HCT116 (cell line): ENCODE measurements around the gene GPR17. TPM values are rescaled to one million over a fixed set of nuclear protein-coding genes. Genes with fewer than 3 reads are reported as not detected.

ENCODE experiments used
- ATAC-seq: fragments of 200-7000 bp; cut with Tn5 transposase; 2 replicates; pipeline ENCODE4 v1.9.1; 2020; ENCODE audit warnings: mild to moderate bottlenecking, moderate library complexity
- BruUV-seq: library from RNA; stranded (reverse); fragments of 400-500 nt; replicated peaks from 2 replicates; lab custom pipeline; 2021; lab: Mats Ljungman, UMichigan
- CTCF ChIA-PET: fragments of 300-600 bp; sonication (Branson Sonifier 250); formaldehyde crosslinking; loops from one replicate; lab custom pipeline; 2021; ENCODE audit warnings: antibody characterized with exemption; lab: Charles Lee
- POLR2A ChIA-PET: fragments of 300-600, 350-600 bp; sonication (Branson Sonifier 250); formaldehyde crosslinking; loops from one replicate; lab custom pipeline; 2021; ENCODE audit warnings: antibody characterized with exemption; lab: Charles Lee
- RAD21 ChIA-PET, 2 experiments: fragments of 300-600 bp; sonication (Branson Sonifier 250); formaldehyde crosslinking; loops; one replicate each; lab custom pipeline; 2023; ENCODE audit warnings: low total read pairs in 2 of 2; ENCODE audit not compliant: uncharacterized antibody in 2 of 2, unreplicated experiment in 2 of 2, low non-redundant PET in 1 of 2; lab: Charles Lee
- DNase-seq: peaks from one replicate; pipeline ENCODE4 v3.0.0-alpha.2; 2010; ENCODE audit warnings: low read depth, low spot score
- H2AFZ ChIP-seq: fragments of 200-600 bp; shearing (Covaris generic), sonication (generic); 2 replicates; pipeline ENCODE4 v1.6.1; 2017; ENCODE audit warnings: low read depth, mixed run types, mixed read lengths, antibody characterized with exemption, low read length; ENCODE audit not compliant: poor library complexity, severe bottlenecking
- H3K27ac ChIP-seq: 2 replicates; pipeline ENCODE4 v1.5.1; 2012; ENCODE audit warnings: low read depth, low read length
- H3K27me3 ChIP-seq: fragments of 200-600 bp; sonication (generic); 2 replicates; pipeline ENCODE4 v1.6.1; 2016; ENCODE audit warnings: mixed run types, low read length, mixed read lengths; ENCODE audit not compliant: insufficient read depth
- H3K36me3 ChIP-seq, 2 experiments: fragments of 200-500 bp in 1 of 2; fragments of 200-600 bp in 1 of 2; sonication (Bioruptor generic) in 1 of 2; sonication (generic) in 1 of 2; 2 replicates each; pipeline versions ENCODE4 v1.5.1 to v1.6.1; 2014 to 2016; ENCODE audit warnings: low read length in 2 of 2, inconsistent platforms in 1 of 2, mixed read lengths in 1 of 2, mixed run types in 1 of 2; ENCODE audit not compliant: insufficient read depth in 2 of 2, control insufficient read depth in 1 of 2
- H3K4me1 ChIP-seq, 2 experiments: fragments of 200-600 bp in 1 of 2; sonication (generic) in 1 of 2; 2 replicates each; pipeline versions ENCODE4 v1.5.1 to v1.6.1; 2012 to 2017; ENCODE audit warnings: low read length in 2 of 2, inconsistent platforms in 1 of 2, mild to moderate bottlenecking in 1 of 2, mixed read lengths in 1 of 2, mixed run types in 1 of 2, moderate library complexity in 1 of 2; ENCODE audit not compliant: insufficient read depth in 2 of 2, control insufficient read depth in 1 of 2
- H3K4me2 ChIP-seq: fragments of 200-600 bp; sonication (generic); 2 replicates; pipeline ENCODE4 v1.6.1; 2017; ENCODE audit warnings: mixed run types, low read length, mixed read lengths
- H3K4me3 ChIP-seq, 2 experiments: fragments of 200-600 bp in 1 of 2; sonication (generic) in 1 of 2; replicated peaks in 1 of 2; 2 replicates each; pipeline ENCODE4 v1.5.1; 2011 to 2016; ENCODE audit warnings: low read length in 2 of 2, control low read depth in 1 of 2, low read depth in 1 of 2, mild to moderate bottlenecking in 1 of 2, mixed read lengths in 1 of 2, mixed run types in 1 of 2
- H3K79me2 ChIP-seq: fragments of 200-600 bp; sonication (generic); 2 replicates; pipeline ENCODE4 v1.6.1; 2017; ENCODE audit warnings: mild to moderate bottlenecking, mixed run types, low read length, moderate library complexity, mixed read lengths; ENCODE audit not compliant: insufficient read depth
- H3K9ac ChIP-seq: fragments of 200-600 bp; sonication (generic); 2 replicates; pipeline ENCODE4 v1.6.1; 2016; ENCODE audit warnings: low read length, mixed read lengths
- H3K9me2 ChIP-seq: fragments of 200-600 bp; sonication (generic), shearing (Covaris generic); 2 replicates; pipeline ENCODE4 v1.6.1; 2017; ENCODE audit warnings: mixed run types, mild to moderate bottlenecking, moderate library complexity; ENCODE audit not compliant: insufficient read depth
- H3K9me3 ChIP-seq, 2 experiments: fragments of 200-500 bp in 1 of 2; fragments of 200-600 bp in 1 of 2; sonication (Bioruptor generic) in 1 of 2; sonication (generic) in 1 of 2; 2 replicates each; pipeline ENCODE4 v1.6.1; 2014 to 2017; ENCODE audit warnings: low read length in 2 of 2, mixed read lengths in 2 of 2, inconsistent platforms in 1 of 2, low read depth in 1 of 2, mild to moderate bottlenecking in 1 of 2, mixed run types in 1 of 2, moderate library complexity in 1 of 2; ENCODE audit not compliant: control insufficient read depth in 1 of 2, insufficient read depth in 1 of 2
- H4K20me1 ChIP-seq: fragments of 200-600 bp; sonication (generic), shearing (Covaris generic); 2 replicates; pipeline ENCODE4 v1.6.1; 2017; ENCODE audit warnings: mixed run types, mild to moderate bottlenecking, moderate library complexity; ENCODE audit not compliant: insufficient read depth
- EZH2 ChIP-seq: fragments of 200-600 bp; sonication (generic); IDR thresholded peaks from 2 replicates; pipeline ENCODE4 v1.6.1; 2017; ENCODE audit warnings: antibody characterized with exemption, mixed run types
- EZH2phosphoT487 ChIP-seq: fragments of 200-600 bp; IDR thresholded peaks from 2 replicates; pipeline ENCODE4 v1.6.1; 2018; ENCODE audit warnings: antibody characterized with exemption, borderline replicate concordance
- JUND ChIP-seq: IDR thresholded peaks from 2 replicates; pipeline ENCODE4 v1.6.1; 2012
- POLR2A ChIP-seq: IDR thresholded peaks from 2 replicates; pipeline ENCODE4 v1.7.0; 2011; ENCODE audit warnings: borderline replicate concordance; ENCODE audit not compliant: insufficient read depth, insufficient read length; ENCODE audit errors: extremely low read depth
- POLR2AphosphoS5 ChIP-seq: IDR thresholded peaks from 2 replicates; pipeline ENCODE4 v1.6.1; 2011; ENCODE audit warnings: mild to moderate bottlenecking, low read depth, low read length, moderate library complexity
- TCF7L2 ChIP-seq: IDR thresholded peaks from 2 replicates; pipeline ENCODE4 v1.7.0; 2011; ENCODE audit warnings: borderline replicate concordance, inconsistent platforms; ENCODE audit not compliant: insufficient read depth, insufficient read length; ENCODE audit errors: extremely low read depth
- YY1 ChIP-seq: IDR thresholded peaks from 2 replicates; pipeline ENCODE4 v1.6.1; 2011; ENCODE audit warnings: low read length, low read depth, moderate library complexity, mild to moderate bottlenecking; ENCODE audit not compliant: insufficient replicate concordance; ENCODE audit errors: extremely low read depth
- ZFX ChIP-seq: fragments of 450-650 bp; IDR thresholded peaks from 2 replicates; pipeline ENCODE4 v1.6.1; 2017
- intact Hi-C: fragments of 100-400 bp; cut with micrococcal nuclease; formaldehyde crosslinking; loops from 2 replicates; pipeline ENCODE4 v1.10.0; 2022
- total RNA-seq: library from RNA; stranded (reverse); gene quantifications from one replicate; pipeline ENCODE4 v1.2.1, GENCODE V29; 2021; ENCODE audit not compliant: unreplicated experiment
- TF ChIP-seq, protein P1 (sequence below): IDR thresholded peaks from 2 replicates; pipeline ENCODE4 v1.6.1; 2012

GPR17 gene
- total RNA-seq, 1 experiment from 2014 or later = not detected

DNA sequence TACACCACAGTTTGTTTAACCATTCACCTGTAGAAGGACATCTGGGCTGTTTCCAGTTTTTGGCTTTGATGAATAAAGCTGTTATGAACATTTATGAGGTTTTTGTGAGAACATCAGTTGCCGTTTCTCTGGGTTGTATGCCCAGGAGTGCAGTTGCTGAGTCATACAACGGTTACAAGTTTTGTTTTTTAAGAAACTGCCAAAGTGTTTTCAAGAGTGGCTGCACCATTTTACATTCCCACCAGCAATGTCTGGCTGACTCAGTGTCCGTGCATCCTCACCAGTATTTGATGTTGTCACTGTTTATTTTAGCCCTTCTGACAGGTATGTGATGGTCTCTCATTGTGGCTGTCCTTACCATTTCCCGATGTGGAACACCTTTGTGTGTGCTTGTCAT is 48.0 kb upstream of the GPR17 start:
- POLR2A ChIA-PET = no interaction called here
- no peaks in the 10 kb centered on the region for H3K79me2 ChIP-seq
- no peaks in the 10 kb centered on the region for H3K36me3 ChIP-seq
- no peaks in the 10 kb centered on the region for H4K20me1 ChIP-seq
- CTCF ChIA-PET = no interaction called here
- H3K9me3 ChIP-seq = no peaks in the 10 kb centered on the region; a peak in 1 of 4 replicates
- H3K4me3 ChIP-seq = no peak overlapping the region
- H3K9me2 ChIP-seq = no peaks in the 10 kb centered on the region
- no peak for ATAC-seq
- no peak overlapping the region for H3K4me2 ChIP-seq
- intact Hi-C loops = no loop called here
- H3K27ac ChIP-seq = no peak overlapping the region
- H3K9ac ChIP-seq = no peak overlapping the region
- no peak for DNase-seq
- no peaks in the 10 kb centered on the region for H3K27me3 ChIP-seq
- H2AFZ ChIP-seq = peak overlapping the region; percentile 41
- RAD21 ChIA-PET = no interaction called here
- TF ChIP-seq JUND (no peak), POLR2AphosphoS5 (no peak), EZH2 (no peak), EZH2phosphoT487 (no peak), ZFX (no peak)
- TF ChIP-seq, protein P1, sequence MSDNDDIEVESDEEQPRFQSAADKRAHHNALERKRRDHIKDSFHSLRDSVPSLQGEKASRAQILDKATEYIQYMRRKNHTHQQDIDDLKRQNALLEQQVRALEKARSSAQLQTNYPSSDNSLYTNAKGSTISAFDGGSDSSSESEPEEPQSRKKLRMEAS = no peak
- no TSS peak for BruUV-seq
- H3K4me1 ChIP-seq = peaks cover 0 to 4% of the 10 kb centered on the region in 2 experiments; a peak in 1 of 4 replicates

DNA sequence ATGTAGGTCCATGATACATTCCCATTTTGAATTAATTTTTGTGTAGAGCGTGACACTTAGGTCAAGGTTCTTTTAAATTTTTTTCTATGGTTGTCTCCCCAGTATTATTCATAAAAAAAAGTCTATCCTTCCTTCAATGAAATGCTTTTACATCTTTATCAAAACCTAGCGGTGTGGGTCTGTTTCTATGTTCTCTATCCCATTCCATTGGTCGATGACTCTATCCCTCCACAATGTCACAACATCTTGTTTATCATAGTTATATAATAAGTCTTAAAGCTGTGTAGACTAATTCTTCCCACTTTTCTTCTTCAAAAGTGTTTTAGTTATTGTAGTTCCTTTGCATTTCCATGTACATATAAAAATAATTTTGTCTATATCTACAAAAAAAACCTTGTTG is 47.2 kb upstream of the GPR17 start:
- Histone ChIP-seq H3K27ac (no peak overlapping the region), H4K20me1 (no peaks in the 10 kb centered on the region), H3K4me3 (no peak overlapping the region), H3K27me3 (no peaks in the 10 kb centered on the region), H3K9ac (no peak overlapping the region), H2AFZ (no peak overlapping the region), H3K4me2 (no peak overlapping the region), H3K36me3 (no peaks in the 10 kb centered on the region), H3K79me2 (no peaks in the 10 kb centered on the region), H3K9me2 (no peaks in the 10 kb centered on the region), H3K4me1 (peaks cover 0 to 4% of the 10 kb centered on the region in 2 experiments; a peak in 1 of 4 replicates), H3K9me3 (no peaks in the 10 kb centered on the region; a peak in 1 of 4 replicates)
- RAD21 ChIA-PET = no interaction called here
- no TSS peak for BruUV-seq
- DNase-seq = no peak
- no peak for ATAC-seq
- CTCF ChIA-PET = interaction anchor here (1.5 kb wide), 1 partner anchor 8 kb away, joined by 7 read pairs; no protein-coding TSS in a partner anchor
- intact Hi-C loops = no loop called here
- no peak for TF ChIP-seq POLR2A
- no peak for TF ChIP-seq YY1
- TF ChIP-seq, protein P1 = no peak
- TF ChIP-seq TCF7L2 = no peak
- POLR2A ChIA-PET = no interaction called here
